Fibroblast of skin of abdomen (primary cell): ENCODE results near the gene PEA15.

Experiments
- DNase-seq: peaks from one replicate; pipeline ENCODE4 v3.0.0-alpha.2; 2013

PEA15 gene

DNA sequence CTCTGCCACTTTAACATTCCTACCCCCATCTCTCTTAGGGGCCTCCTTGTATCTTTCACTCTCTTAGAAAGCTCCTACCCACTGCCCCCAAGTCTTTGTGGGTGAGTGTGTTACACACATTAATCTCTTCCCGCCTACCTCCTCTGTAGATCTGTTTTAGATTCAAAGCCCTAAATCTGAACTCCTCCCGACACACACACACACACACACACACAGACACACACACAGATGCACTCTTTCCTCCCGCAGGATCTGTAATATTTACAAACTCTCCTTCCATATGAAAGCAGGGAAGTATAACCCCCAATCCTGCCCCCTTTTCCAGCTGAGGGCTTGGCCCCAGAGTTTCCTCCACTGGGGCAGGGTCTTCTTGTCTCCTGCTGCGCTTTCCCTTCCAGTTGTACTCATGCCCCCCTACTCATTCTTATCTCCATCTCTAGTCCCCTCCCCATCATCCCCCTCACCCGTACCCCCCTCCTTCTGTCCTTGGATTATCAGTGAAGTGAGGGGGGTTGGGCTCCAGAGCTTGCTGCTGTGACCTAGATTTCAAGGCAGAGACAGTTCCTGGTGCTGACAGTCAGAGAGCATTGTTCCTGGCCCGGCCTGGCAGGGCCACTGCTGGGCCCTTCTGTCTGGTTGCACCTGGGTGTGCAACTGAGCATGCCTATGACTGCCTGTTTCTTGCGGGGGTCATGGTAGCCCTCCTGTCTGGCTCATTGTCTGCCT is 4.3 kb downstream of the PEA15 start:
- DNase-seq, result no peak

DNA sequence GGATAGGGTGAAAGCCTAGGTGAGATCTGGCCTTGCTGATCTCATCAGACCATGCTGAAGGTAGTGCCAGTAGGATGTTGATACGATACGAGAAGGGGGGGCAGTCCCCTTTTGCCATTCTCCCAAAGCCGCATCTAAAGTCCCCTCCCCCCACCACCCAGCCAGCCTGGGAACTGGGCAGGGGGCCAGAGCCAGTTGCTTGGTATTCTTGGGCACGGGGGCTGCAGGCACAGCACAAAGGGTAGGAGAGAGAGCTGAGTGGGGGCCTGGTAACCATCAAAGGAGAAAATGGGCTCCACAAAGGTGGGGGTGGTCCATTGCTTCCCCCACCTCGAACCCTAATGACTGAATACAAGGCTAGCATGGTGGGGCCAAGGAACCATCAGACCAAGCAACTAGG is 5.4 kb downstream of the PEA15 start:
- DNase-seq, result no peak

DNA sequence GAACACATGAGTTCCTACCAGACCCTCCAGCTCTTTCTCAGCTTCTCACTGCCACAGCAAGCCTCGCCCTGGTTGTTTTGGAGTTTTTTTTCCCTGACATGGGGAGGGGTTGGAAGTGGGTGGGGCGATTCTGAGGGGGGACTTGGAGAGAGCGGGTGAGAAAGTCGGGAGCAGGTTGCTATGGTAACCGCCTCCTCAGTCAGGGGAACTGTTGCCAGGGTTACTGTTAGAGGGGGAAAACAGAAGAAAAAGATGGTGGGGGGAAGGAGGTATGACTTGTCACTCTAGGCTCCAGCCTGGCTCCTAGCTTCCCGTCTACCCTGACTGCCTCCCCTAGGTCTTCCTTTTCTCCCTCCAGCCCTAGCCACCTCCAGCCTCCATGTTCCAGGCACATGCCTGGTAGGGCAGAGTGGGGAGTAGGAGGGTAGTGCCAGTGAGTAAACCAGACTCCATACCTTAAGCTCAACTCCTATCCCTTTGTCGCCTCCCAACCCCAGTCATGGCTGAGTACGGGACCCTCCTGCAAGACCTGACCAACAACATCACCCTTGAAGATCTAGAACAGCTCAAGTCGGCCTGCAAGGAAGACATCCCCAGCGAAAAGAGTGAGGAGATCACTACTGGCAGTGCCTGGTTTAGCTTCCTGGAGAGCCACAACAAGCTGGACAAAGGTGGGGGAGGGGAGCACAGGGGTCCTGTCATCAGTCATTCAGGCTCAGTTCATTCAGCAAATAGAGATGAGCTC is 6.0 kb downstream of the PEA15 start:
- no peak for DNase-seq

DNA sequence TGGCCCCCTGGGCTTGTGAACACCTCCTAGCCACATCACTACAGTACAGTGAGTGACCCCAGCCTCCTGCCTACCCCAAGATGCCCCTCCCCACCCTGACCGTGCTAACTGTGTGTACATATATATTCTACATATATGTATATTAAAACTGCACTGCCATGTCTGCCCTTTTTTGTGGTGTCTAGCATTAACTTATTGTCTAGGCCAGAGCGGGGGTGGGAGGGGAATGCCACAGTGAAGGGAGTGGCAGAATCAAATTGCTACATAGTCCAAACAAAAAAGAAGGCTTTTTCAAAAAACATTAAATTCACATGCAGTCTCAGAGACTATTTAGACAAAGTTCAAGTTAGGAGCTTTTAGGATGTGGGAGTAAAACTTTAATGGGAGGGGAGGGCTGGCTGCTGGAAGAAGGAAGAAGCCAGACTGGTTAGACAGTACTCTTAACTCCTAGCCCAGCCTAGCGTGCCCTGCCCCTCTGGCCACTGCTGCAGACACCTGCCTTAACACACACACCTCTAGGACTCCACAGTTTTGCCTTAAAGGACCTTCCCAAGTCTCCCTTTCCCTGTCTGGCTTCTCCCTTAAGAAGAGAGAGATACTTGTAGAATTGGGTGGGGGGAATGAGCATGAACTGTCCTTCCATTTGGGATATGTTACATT is 9.4 kb downstream of the PEA15 start:
- DNase-seq, result no peak

DNA sequence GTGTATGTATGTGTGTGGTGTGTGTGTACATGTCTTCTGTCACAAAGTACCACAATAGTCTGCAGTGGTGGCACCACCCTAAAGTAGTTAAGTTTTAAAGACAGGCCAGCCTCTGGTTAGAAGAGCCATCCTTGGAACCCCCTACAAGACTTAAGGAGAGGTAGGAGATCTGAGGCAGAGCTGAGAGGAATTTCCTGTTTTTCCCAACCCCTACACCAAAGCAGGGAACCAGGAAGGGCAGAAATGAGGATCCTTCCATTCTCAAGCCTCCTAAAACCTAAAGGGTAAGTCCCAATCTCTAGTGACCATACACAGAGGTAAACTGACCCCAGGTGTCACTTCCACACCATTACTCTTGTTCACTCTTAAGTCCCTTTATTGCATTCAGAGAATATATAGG is 11.1 kb downstream of the PEA15 start:
- no peak for DNase-seq

DNA sequence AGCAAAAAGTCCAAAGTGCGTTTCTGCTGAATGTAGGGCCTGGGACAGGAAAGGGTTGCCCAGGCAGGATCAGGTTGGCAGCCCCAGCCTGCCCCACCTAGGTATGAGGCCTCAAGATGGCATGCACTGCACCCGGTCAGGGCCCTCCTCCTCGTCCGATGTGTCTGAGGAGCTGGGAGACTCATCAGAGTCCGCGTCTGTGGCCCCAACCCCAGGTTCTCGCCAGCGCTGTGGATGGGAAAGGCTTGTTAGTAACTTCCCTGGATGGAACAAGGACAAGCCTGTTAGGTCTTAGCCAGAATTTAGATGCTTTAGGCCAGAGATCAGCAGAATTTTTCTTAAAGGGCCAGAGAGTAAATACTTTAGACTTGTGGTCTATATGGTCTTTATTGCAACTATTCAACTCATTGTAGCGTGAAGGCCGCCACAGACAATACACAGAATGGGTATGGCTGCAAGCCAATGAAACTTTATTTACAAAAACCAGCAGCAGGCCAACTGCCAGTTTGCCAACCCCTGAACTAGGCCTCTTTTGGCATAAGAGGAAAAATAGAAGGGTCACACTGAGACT is 12.4 kb downstream of the PEA15 start:
- DNase-seq, result no peak

DNA sequence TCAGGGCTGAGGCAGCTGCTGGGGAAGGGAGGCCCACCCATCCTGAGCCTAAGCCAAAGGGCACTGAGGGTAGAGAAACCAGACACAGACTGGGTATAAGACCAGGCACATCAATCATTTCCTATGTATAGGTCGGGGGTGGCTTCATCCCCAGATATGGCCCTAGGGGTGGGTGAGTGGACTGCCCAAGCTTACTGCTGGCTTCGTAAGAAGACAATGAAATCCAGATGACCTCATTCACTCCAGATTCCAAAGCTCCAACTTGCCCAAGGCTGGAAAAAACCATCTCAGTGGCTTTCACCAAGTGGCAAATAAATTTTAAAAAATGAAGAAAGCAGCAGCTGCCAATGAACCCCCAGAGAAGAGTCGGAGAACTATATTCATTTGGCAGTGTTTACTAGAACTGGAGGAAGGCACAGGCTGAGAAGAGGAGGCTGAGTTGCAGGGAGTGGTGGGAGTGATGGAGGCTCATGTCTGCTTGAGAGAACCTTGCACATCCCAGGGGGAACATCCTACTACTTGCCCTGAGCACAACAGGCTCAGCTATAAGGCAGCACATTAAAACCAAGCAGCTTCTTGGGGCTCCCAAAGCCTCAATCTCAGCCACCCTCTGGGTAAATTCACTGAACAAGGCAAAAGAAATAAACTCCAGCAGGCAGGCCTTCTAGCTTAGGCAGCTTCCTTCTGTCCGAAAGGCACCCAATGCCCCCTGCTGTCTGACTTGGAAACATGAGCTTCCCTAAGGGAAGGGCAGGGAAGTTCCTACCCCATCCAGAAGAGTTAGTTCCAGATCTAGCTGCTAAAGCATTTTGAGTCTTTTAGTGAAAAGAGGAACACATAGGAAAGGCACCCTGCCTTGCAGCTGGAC is 14.1 kb downstream of the PEA15 start:
- peak; percentile 68 for DNase-seq

DNA sequence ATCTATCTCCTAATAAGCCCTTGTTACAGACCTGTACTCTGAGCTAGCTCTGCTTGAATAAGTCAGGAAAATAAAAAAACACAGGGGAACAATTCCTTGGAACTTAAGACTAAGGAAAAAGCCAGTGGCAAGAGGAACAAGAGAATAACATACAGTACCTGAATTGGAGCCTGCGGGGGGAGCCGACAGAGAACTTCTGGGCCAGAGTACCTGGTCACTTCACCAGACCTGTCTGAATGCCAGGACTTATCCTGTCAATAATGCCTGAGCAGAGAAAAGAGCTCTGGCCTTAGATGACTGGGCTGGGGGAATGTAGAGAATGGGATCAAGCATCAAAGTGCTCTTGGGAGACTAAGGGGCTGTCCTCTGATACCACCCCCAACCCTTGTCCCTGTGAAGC is 15.1 kb downstream of the PEA15 start:
- DNase-seq, result no peak

DNA sequence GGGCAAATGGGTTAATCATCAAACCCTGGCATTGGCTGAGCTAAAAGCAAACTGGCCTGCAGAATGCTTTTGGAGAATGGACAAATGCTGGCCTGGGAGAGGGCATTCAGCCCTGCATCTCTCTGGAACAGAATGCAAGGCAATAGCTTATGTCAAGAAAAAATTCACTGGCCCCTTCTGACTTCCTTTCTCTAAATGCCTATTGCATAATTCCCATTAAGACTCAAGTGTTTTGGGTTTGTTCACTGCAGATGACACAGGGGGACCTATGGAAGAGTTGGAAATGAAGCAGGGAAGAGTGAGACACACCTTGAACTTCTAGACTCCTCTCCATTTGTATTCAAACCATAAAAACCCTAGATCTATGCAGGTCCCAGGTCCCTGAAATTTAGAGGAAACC is 15.9 kb downstream of the PEA15 start:
- DNase-seq, result no peak

DNA sequence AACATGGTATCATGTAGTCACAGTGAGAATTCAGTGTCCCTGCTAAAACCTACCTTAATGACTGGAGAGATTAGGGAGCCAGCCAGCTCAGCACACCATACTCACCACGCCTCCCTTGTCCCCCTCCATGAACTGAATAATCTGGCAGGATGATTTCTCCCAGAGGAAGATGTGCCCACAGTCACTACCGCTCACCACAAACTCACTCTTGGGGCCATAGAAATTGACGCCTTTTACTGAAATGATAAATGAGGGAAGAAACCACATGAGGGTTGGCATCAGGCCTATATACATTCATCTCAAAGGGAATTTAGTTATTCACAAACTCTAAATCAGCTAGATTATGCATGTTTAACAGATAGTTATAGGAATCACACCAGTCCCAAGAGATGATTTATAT is 17.4 kb downstream of the PEA15 start:
- peak; percentile 59 for DNase-seq

DNA sequence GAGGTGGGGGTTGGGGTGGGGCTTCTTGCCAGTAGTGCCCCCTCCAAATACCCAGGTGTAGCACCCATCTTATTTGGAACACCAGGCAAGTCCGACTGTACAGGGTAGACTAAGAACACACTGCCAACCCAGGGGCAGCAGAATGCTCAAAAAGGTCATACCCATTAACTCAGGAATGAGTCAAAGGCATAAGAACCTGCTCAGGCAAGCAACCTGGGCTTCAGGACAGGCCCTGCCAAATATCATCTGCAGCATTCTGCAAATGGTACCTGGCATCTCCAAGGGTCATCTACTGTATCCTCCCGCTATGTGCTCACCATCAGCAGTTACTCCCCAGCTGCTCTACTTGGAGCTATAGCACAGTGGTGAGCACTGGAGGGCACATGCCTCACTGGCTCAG is 19.4 kb downstream of the PEA15 start:
- DNase-seq, result no peak

DNA sequence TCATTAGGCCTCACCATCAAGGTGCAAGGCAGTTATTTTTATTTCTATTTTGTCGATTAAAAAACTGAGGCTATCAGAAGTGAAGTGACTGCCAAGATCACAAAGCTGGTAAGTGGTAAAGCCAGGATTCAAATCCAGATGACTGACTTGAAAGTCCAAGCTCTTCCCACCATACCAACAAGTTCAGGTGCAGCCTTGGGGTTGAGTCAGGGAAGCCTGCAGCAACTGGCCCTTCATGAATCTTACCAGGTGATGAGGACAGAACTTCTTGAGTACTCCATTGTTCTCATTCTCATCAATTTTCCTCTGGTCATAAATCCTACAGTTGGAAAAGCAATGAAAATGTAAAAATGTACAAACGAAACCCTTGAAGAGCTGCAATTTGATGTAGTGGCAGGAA is 20.2 kb downstream of the PEA15 start:
- no peak for DNase-seq

DNA sequence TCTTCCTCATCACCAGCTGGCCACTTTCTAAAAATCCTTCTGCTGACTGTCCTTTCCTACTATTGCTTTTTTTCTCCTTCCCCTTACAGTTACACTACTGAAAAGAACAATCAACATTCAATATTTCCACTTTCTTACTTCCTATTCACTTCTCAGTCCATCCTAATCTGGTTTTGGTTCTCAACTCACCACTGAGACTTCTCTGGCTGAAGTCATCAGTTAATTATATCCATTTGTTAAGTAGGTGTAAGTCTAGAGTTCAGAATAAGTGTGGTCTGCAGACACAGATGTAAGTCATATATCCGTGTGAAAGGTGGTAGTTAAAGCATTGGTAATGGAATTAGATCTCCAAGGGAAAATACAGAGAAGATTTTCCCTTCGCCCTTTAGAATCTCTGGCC is 21.4 kb downstream of the PEA15 start:
- no peak for DNase-seq

DNA sequence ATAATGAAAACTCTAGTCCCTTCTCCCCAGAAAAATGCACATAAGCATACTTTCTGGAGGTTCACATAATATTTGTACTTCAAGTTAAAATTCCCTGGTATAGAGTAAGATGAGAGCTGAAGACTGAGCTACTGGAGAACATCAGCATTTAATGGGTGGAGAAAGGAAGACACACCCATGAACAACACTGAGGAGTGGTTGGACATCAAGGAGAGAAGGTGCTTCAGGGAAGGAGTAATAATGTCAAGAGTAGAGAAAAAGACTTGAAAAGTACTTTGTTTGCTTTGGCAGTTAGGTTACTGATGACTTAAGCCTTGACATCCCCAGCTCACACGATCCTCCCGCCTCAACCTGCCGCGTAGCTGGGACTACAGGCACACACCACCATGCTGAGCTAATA is 21.9 kb downstream of the PEA15 start:
- no peak for DNase-seq

DNA sequence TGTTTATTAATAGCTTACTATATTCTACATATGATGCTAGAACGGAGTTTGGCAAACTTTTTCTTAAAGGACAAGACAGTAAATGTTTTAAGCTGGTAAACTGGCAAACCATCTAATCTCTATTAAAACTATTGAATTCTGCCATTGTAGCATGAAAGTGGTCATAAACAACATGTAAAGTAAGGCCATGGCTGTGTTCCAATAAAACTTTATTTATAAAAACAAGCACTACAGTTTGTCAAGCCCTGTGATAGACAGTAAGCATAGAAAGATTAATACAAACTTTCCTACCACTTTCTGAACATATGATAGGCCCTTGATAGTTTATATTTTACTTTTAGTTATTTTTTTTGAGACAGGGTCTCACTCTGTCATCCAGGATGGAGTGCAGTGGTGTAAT is 22.4 kb downstream of the PEA15 start:
- DNase-seq, result no peak

DNA sequence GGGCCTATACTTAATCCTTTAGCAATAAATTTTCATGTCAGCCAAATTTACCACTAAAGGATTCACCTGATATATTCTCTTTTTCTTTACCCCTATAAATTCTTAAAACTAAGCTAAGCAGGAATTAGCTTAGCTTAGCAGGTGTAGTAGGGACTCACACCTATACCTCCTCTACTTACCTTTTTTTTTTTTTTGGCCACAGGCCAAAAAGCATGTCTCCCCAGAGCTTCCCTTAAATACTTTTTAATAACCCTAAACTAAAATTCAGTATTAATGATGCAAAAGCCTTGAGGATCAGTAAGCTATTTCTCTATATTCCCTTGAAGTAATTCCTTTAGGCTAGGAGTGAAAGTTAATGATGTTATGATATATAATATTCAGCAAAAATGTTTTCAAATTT is 23.2 kb downstream of the PEA15 start:
- DNase-seq, result no peak

DNA sequence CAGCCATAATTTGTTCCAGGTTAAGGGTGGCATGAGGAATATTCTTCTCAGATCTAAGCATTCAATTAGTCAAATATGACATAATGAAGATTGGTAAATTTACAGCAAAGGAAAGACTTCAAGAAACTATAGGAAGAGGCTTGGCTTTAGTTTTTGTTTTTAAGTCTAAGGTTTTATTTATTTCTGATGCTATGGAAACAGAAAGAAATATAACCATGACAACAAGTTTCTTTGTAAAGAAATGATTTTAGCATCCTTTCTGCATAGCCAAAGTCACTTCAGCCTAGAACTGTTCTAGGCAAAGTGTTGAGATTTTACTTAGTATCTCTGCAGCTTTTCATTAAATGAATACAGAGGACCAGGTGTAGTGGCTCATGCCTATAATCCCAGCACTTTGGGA is 27.7 kb downstream of the PEA15 start:
- DNase-seq, result no peak

DNA sequence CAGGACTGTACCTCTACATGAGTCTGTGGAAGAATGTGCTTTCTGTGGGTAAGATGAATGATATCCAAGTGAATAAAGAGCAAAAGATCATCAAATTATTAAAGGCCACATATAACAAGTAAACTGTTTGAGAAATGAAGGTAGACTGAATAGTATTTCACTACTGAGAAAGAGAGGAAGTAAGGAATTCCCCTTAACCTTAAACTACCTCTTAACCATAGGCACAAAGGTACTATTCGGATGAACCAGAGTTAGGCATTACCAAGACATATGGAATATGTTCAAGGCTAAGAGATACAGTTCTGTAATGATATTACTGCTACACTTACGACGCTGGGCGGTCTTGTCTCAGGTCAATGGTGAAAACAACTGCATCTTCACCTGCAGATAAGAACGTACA is 31.6 kb downstream of the PEA15 start:
- no peak for DNase-seq

DNA sequence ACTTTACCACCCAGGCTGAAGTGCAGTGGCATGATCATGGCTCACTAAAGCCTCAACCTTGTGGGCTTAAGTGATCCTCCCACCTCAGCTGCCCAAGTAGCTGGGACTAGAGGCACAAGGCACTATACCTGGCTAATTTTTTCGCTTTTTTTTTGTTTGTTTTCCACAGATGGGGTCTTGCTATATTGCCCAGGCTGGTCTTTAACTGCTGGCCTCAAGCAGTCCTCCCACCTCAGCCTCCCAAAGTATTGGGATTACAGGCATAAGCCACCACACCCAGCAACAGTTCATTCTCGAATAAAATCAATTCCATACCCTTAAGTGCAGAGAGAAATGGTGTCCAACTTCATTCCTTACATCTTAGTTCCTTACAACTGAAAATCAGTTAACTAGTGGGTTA is 32.4 kb downstream of the PEA15 start:
- DNase-seq, result no peak

DNA sequence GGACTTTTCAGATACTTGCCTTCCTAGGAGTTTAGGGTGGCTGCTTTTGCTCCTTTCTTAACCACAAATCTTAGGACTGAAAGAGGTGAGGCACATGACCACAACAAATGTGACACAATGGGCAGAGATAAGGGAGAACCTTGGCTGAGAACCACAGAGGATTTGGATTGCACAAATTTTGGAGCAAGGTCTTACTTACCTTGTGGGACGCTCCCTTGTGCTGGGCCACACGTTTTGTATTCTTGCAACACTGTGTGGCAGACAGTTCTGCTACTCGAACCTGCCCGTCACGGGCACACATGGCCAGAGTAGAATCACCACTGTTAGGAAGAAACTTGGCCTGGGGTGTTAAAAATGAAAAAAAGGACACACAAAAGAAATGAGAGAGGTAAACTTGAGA is 33.2 kb downstream of the PEA15 start:
- no peak for DNase-seq

DNA sequence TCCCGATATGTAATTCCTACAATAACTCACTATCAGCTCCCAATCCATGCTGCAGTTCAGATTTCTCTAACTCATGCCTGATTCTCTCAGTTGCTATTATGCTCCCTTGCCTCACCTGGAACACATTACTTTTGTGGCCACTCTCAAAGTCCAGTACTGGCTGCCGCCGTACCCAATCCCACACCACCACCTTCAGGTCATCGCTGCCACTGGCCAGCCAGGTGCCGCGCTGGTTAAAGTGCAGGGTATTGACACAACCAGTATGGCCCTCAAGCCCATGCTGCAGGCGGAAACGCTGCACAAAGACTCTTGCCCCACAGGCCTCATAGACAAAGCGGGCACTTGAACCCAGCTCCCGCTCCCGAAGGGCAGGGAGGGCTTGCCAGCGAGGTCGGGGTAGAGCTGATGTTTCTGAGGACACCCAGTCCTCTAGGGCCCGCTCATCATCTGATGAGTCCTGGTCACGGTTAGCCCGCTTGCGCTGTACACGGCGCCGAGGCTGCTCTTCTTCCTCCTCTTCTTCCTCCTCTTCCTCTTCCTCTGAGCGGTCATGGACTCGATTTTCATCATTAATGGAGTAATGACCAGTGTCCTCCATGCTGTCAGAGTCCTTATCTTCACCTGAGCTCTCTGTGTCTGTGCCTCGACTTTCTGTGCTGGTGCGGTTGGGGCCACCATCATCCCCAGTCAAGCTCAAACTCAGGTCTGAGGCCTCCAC is 34.6 kb downstream of the PEA15 start:
- no peak for DNase-seq

DNA sequence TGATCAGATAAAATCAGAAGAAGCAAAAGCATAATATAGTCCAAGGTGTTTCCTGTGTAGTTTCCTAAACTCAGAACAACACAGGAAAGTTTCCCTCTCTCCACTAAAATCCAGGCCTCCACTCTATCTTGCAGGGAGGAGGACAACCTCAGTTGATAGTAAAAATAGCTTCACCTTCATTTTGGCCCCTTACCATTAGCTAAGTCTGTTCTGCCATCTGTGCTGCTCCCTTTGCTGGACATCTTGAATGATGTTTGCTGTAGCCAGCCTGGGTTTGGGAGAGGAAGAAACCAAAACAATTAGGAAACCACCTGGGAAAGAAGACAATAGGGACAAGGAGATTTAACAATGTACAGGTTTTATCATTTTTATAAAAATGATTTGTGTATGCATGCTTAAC is 38.6 kb downstream of the PEA15 start:
- DNase-seq, result no peak
